Measurements from ENCODE around the gene RCCD1.

Gene RCCD1

GRCh38 chr15:90994059-90994416, 39.4 kb downstream of the RCCD1 start:
- H3K27me3 Mint-ChIP-seq: no peaks in the 10 kb centered on the region
- peaks cover 15% of the 10 kb centered on the region for H3K4me1 Mint-ChIP-seq
- H3K4me3 Mint-ChIP-seq: peak overlapping the region; percentile 100
- peaks cover 3% of the 10 kb centered on the region for H3K36me3 Mint-ChIP-seq
- no peaks in the 10 kb centered on the region for H3K9me3 Mint-ChIP-seq
- H3K27ac Mint-ChIP-seq: peak overlapping the region; percentile 97

GRCh38 chr15:90994417-90995311, 40.0 kb downstream of the RCCD1 start, which contains the start of gene PRC1:
PRC1 (minus strand) TSS chr15:90994535; CDS start chr15:90994417, 118 bp downstream.
- Mint-ChIP-seq H3K4me1 (peaks cover 15% of the 10 kb centered on the region), H3K27ac (peak within 1 kb of the TSS; percentile 97), H3K9me3 (no peaks in the 10 kb centered on the region), H3K36me3 (peaks cover 3% of the 10 kb centered on the region), H3K4me3 (peak within 1 kb of the TSS; percentile 100), H3K27me3 (no peaks in the 10 kb centered on the region)

GRCh38 chr15:90998737-90999136, 44.1 kb downstream of the RCCD1 start:
- Mint-ChIP-seq H3K36me3 (peaks cover 4% of the 10 kb centered on the region), H3K27me3 (no peaks in the 10 kb centered on the region), H3K4me1 (peaks cover 12% of the 10 kb centered on the region), H3K9me3 (no peaks in the 10 kb centered on the region), H3K27ac (no peak overlapping the region), H3K4me3 (no peak overlapping the region)

- Mint-ChIP-seq H3K36me3 (peaks cover 4% of the 10 kb centered on the region), H3K4me1 (no peaks in the 10 kb centered on the region), H3K4me3 (no peak overlapping the region), H3K27me3 (no peaks in the 10 kb centered on the region), H3K9me3 (no peaks in the 10 kb centered on the region), H3K27ac (no peak overlapping the region)
Observed at GRCh38 chr15:91001209-91001608, 46.5 kb downstream of the RCCD1 start.

GRCh38 chr15:91007266-91007665, 52.6 kb downstream of the RCCD1 start:
- peaks cover 9% of the 10 kb centered on the region for H3K36me3 Mint-ChIP-seq
- peak overlapping the region; percentile 77 for H3K27ac Mint-ChIP-seq
- no peak overlapping the region for H3K4me3 Mint-ChIP-seq
- H3K27me3 Mint-ChIP-seq: no peaks in the 10 kb centered on the region
- H3K9me3 Mint-ChIP-seq: no peaks in the 10 kb centered on the region
- H3K4me1 Mint-ChIP-seq: no peaks in the 10 kb centered on the region

Measured in activated naive CD4-positive, alpha-beta T cell treated with anti-CD3 and anti-CD28 coated beads, Interleukin-2, amount 50 U/mL, for 24 hours (primary cell).